ENCODE results near the gene FKBP2. TPM values are rescaled to one million over a fixed set of nuclear protein-coding genes. Genes with fewer than 3 reads are reported as not detected.

Gene FKBP2
- total RNA-seq, 4 donors from 2014 or later, result 45.5 to 78.3 (median 58.4) TPM

DNA sequence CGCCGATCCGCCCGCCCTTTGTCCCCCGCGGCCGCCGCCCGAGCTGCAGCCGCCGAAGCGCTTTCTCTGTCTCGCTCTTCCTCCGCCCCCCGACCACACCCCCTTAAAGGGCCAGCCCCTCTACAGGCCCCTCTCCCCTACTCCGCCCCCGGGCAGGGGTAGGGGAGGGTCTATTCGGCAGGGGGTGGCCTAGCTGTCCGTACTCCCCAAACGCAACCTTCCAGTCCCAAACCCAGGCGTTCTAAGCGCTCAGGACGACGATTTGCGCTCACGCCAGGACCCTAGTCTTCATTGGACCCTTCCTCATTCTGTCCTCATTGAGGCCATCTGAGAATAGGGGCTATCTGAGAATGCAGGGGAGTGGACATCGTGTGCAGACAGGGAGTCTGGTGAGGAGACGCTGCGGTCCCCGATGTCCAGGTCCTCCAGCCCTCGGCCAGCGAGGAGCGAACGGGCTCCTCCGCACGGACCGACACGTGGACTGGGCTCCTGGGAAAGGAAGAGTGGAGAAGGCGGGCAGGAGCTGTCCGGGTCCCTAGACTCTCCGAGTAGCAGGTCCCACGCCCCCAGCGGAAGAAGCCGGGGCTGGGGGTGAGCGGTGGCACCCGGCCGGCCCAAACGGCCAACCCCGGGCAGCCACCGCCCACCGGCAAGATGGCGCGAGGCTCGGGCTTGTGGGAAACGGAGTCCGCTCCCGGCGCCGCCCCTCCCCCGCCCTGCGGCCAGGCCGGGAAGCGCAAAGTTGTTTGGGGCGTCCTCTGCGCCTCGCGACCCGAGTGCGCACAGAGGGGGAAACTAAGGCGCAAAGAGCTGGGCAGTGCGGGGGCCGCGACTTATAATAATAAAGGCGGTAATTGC is 6.2 kb downstream of the FKBP2 start, which contains the start of gene PPP1R14B:
Gene PPP1R14B (minus strand): TSS at position 73 of the 858 bp plus-strand sequence. CDS start 270 bp downstream, outside the sequence.
- H3K27me3 ChIP-seq, result no peaks in the 10 kb centered on the region
- peak; percentile 69 for ATAC-seq
- TF ChIP-seq POLR2A (IDR thresholded peaks at IDR 0.05), result peak in 1 of 2 donors; percentile 33
- TF ChIP-seq POLR2AphosphoS5 (IDR thresholded peaks at IDR 0.05), result peak; percentile 34
- TF ChIP-seq CTCF (IDR thresholded peaks at IDR 0.05), result peak in 3 of 4 experiments; percentile 37 to 48 (median 45)
- no peak for TF ChIP-seq EP300 (IDR thresholded peaks at IDR 0.05)
- no peaks in the 10 kb centered on the region for H3K9me3 ChIP-seq
- peak within 1 kb of the TSS; percentile 55 to 69 for H3K4me3 ChIP-seq
- WGBS, 2 donors (ENCODE audit: low coverage in 1 of 2), result no CpG with 5 or more reads among the region's 74 CpGs
- H3K4me1 ChIP-seq, result peaks cover 0 to 59% (median 44%) of the 10 kb centered on the region in 3 donors
- peak within 1 kb of the TSS; percentile 75 to 92 (median 88) for H3K27ac ChIP-seq
- peaks cover 0 to 15% of the 10 kb centered on the region in 2 donors for H3K36me3 ChIP-seq

- Histone ChIP-seq H3K27me3 (no peaks in the 10 kb centered on the region), H3K4me1 (peaks cover 0 to 59% (median 44%) of the 10 kb centered on the region in 3 donors), H3K36me3 (peaks cover 0 to 15% of the 10 kb centered on the region in 2 donors), H3K4me3 (peak overlapping the region; percentile 55 to 69), H3K27ac (peak overlapping the region in 3 of 4 donors; percentile 87 to 92 (median 88)), H3K9me3 (no peaks in the 10 kb centered on the region)
- 21 to 69% methylated on average over 9 to 24 of the region's 31 CpGs for WGBS, 2 donors (ENCODE audit: low coverage in 1 of 2)
- no peak for TF ChIP-seq EP300 (IDR thresholded peaks at IDR 0.05)
- TF ChIP-seq CTCF (IDR thresholded peaks at IDR 0.05), result no peak
- no peak for TF ChIP-seq POLR2A (IDR thresholded peaks at IDR 0.05)
- no peak for TF ChIP-seq POLR2AphosphoS5 (IDR thresholded peaks at IDR 0.05)
- ATAC-seq, result no peak
These were observed 7.0 kb downstream of the FKBP2 start for GRCh38 chr11:64247729-64248531.

- H3K4me1 ChIP-seq, result peaks cover 0 to 59% (median 44%) of the 10 kb centered on the region in 3 donors
- H3K4me3 ChIP-seq, result no peak overlapping the region
These were observed 7.7 kb downstream of the FKBP2 start for GRCh38 chr11:64248578-64248977.

DNA sequence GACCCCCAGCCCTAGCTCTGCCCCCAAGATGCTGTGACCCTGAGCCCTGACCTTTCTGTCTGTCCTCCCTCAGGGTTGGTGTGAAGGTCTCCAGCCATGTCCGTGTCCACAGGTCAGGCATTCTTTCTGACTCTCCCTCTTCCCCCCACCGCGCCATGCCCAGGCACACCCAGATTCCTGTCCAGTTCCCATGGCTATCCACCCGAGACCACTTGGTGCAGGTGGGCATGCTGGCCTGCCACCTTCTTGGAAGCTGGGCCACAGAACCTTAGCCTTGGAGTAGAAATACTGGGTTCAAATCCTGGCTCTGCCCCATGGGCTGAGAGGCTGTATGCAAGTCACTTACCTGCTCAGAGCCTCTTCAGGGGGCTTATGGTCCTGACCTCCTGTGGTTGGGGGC is 8.1 kb downstream of the FKBP2 start:
- no peak for ATAC-seq
- H3K27me3 ChIP-seq, result no peaks in the 10 kb centered on the region

More at GRCh38 chr11:64248578-64248977, 7.7 kb downstream of the FKBP2 start:
- ATAC-seq, result no peak
- H3K36me3 ChIP-seq, result peaks cover 0 to 8% of the 10 kb centered on the region in 2 donors
- 60 to 71% methylated on average over 4 of the region's 7 CpGs for WGBS, 2 donors (ENCODE audit: low coverage in 1 of 2)
- TF ChIP-seq CTCF (IDR thresholded peaks at IDR 0.05) (no peak), POLR2AphosphoS5 (IDR thresholded peaks at IDR 0.05) (no peak), POLR2A (IDR thresholded peaks at IDR 0.05) (no peak), EP300 (IDR thresholded peaks at IDR 0.05) (no peak)
- H3K27ac ChIP-seq, result no peak overlapping the region
- no peaks in the 10 kb centered on the region for H3K9me3 ChIP-seq
- no peaks in the 10 kb centered on the region for H3K27me3 ChIP-seq

More for the DNA sequence above, 8.1 kb downstream of the FKBP2 start:
- Histone ChIP-seq H3K36me3 (peaks cover 0 to 3% of the 10 kb centered on the region in 2 donors), H3K4me3 (no peak overlapping the region), H3K27ac (no peak overlapping the region), H3K9me3 (no peaks in the 10 kb centered on the region), H3K4me1 (peaks cover 0 to 64% (median 44%) of the 10 kb centered on the region in 3 donors)
- no peak for TF ChIP-seq EP300 (IDR thresholded peaks at IDR 0.05)
- no peak for TF ChIP-seq CTCF (IDR thresholded peaks at IDR 0.05)
- no peak for TF ChIP-seq POLR2AphosphoS5 (IDR thresholded peaks at IDR 0.05)
- WGBS, 2 donors (ENCODE audit: low coverage in 1 of 2), result 80% methylated on average over 3 of the region's 4 CpGs; no CpG with 5 or more reads in 1 of the 2 donors
